ENCODE measurements around the gene TECPR1. TPM values are rescaled to one million over a fixed set of nuclear protein-coding genes. Genes with fewer than 3 reads are reported as not detected.
A peak's percentile ranks its signal among the peaks of the same experiment; 100 is the strongest.

TECPR1 gene
- total RNA-seq, 1 donor from 2014 or later, result 23.9 TPM

GRCh38 chr7:98212532-98213041 lies 39.4 kb downstream of the TECPR1 start:
- H3K4me2 ChIP-seq (ENCODE audit: low read length), result no peak overlapping the region
- TF ChIP-seq CTCF (IDR thresholded peaks at IDR 0.05; ENCODE audit: insufficient read depth, low read depth, low read length) (no peak), EZH2 (IDR thresholded peaks at IDR 0.05; ENCODE audit: insufficient read depth, low read length) (no peak)
- Mint-ChIP-seq H3K4me3 (ENCODE audit: unreplicated experiment) (no peak overlapping the region), H3K9me3 (ENCODE audit: unreplicated experiment) (no peaks in the 10 kb centered on the region), H3K4me1 (ENCODE audit: low read depth, unreplicated experiment) (no peaks in the 10 kb centered on the region), H3K36me3 (ENCODE audit: low read depth, unreplicated experiment) (peaks cover 7% of the 10 kb centered on the region), H3K27me3 (ENCODE audit: low read depth, unreplicated experiment) (no peaks in the 10 kb centered on the region), H3K27ac (ENCODE audit: unreplicated experiment) (no peak overlapping the region)
- H3K4me3 ChIP-seq (ENCODE audit: insufficient read depth, low read depth, low read length), result no peak overlapping the region
- no peak overlapping the region for H2AFZ ChIP-seq (ENCODE audit: low read depth, low read length)
- FAIRE-seq, result no peak
- peaks cover 5% of the 10 kb centered on the region for H3K4me1 ChIP-seq (ENCODE audit: insufficient read depth, low read length)
- no peak for DNase-seq (ENCODE audit: low read depth)
- no peaks in the 10 kb centered on the region for H3K9me3 ChIP-seq (ENCODE audit: insufficient read depth, low read depth, low read length)
- no peaks in the 10 kb centered on the region for H3K79me2 ChIP-seq (ENCODE audit: insufficient read depth, low read length)
- no peaks in the 10 kb centered on the region for H3K27me3 ChIP-seq (ENCODE audit: insufficient read depth, low read length)
- H3K36me3 ChIP-seq (ENCODE audit: insufficient read depth, low read length), result no peaks in the 10 kb centered on the region
- H4K20me1 ChIP-seq (ENCODE audit: insufficient read depth, low read length), result no peaks in the 10 kb centered on the region
- H3K27ac ChIP-seq (ENCODE audit: low read depth, low read length), result no peak overlapping the region
- no peak overlapping the region for H3K9ac ChIP-seq (ENCODE audit: low read length)

GRCh38 chr7:98211676-98212531 lies 40.1 kb downstream of the TECPR1 start:
- no peak overlapping the region for H2AFZ ChIP-seq (ENCODE audit: low read depth, low read length)

More at GRCh38 chr7:98211676-98212531, 40.1 kb downstream of the TECPR1 start:
- TF ChIP-seq CTCF (IDR thresholded peaks at IDR 0.05; ENCODE audit: insufficient read depth, low read depth, low read length), result no peak
- TF ChIP-seq EZH2 (IDR thresholded peaks at IDR 0.05; ENCODE audit: insufficient read depth, low read length), result no peak
- Mint-ChIP-seq H3K4me1 (ENCODE audit: low read depth, unreplicated experiment) (no peaks in the 10 kb centered on the region), H3K36me3 (ENCODE audit: low read depth, unreplicated experiment) (peaks cover 7% of the 10 kb centered on the region), H3K4me3 (ENCODE audit: unreplicated experiment) (peak overlapping the region; percentile 57), H3K27ac (ENCODE audit: unreplicated experiment) (no peak overlapping the region), H3K9me3 (ENCODE audit: unreplicated experiment) (no peaks in the 10 kb centered on the region), H3K27me3 (ENCODE audit: low read depth, unreplicated experiment) (no peaks in the 10 kb centered on the region)
- Histone ChIP-seq H3K27me3 (ENCODE audit: insufficient read depth, low read length) (no peaks in the 10 kb centered on the region), H3K4me1 (ENCODE audit: insufficient read depth, low read length) (peaks cover 5% of the 10 kb centered on the region), H3K4me3 (ENCODE audit: insufficient read depth, low read depth, low read length) (peak overlapping the region; percentile 17), H3K9ac (ENCODE audit: low read length) (peak overlapping the region; percentile 43), H3K27ac (ENCODE audit: low read depth, low read length) (no peak overlapping the region), H3K79me2 (ENCODE audit: insufficient read depth, low read length) (no peaks in the 10 kb centered on the region), H3K9me3 (ENCODE audit: insufficient read depth, low read depth, low read length) (no peaks in the 10 kb centered on the region), H4K20me1 (ENCODE audit: insufficient read depth, low read length) (no peaks in the 10 kb centered on the region), H3K4me2 (ENCODE audit: low read length) (peak overlapping the region; percentile 72), H3K36me3 (ENCODE audit: insufficient read depth, low read length) (no peaks in the 10 kb centered on the region)
- FAIRE-seq (no peak), DNase-seq (ENCODE audit: low read depth) (no peak)

All from astrocyte (in vitro differentiated cells and primary cell).